Esophagus muscularis mucosa (tissue), 4 donors: ENCODE data around the gene CCL24.
"Not testable (repeated sequence)": the region's sequence is repeated elsewhere in the genome, so short reads cannot be mapped to it uniquely, and the experiment has no call there.

Experiments used
- EP300 ChIP-seq: sonication (generic); formaldehyde crosslinking; IDR thresholded peaks from one replicate; pipeline ENCODE4 v1.6.1; 2017; ENCODE audit warnings: antibody characterized with exemption
- POLR2A ChIP-seq: fragments of 450-650 bp; IDR thresholded peaks from one replicate; pipeline ENCODE4 v1.6.1; 2017; ENCODE audit warnings: antibody characterized with exemption, moderate library complexity, mild to moderate bottlenecking, low read depth
- POLR2AphosphoS5 ChIP-seq, 2 donors: sonication (generic); formaldehyde crosslinking; IDR thresholded peaks; one replicate each; pipeline ENCODE4 v1.6.1; 2017; ENCODE audit warnings: antibody characterized with exemption in 2 of 2
- TF ChIP-seq, protein P1 (sequence below), 3 experiments: fragments of 200-600 bp in 2 of 3; fragments of 450-650 bp in 1 of 3; sonication (generic) in 2 of 3; IDR thresholded peaks; one replicate each; pipeline ENCODE4 v1.5.1; 2017 to 2019; ENCODE audit warnings: antibody characterized with exemption in 3 of 3, mild to moderate bottlenecking in 2 of 3, moderate library complexity in 1 of 3

- TF ChIP-seq, protein P1, sequence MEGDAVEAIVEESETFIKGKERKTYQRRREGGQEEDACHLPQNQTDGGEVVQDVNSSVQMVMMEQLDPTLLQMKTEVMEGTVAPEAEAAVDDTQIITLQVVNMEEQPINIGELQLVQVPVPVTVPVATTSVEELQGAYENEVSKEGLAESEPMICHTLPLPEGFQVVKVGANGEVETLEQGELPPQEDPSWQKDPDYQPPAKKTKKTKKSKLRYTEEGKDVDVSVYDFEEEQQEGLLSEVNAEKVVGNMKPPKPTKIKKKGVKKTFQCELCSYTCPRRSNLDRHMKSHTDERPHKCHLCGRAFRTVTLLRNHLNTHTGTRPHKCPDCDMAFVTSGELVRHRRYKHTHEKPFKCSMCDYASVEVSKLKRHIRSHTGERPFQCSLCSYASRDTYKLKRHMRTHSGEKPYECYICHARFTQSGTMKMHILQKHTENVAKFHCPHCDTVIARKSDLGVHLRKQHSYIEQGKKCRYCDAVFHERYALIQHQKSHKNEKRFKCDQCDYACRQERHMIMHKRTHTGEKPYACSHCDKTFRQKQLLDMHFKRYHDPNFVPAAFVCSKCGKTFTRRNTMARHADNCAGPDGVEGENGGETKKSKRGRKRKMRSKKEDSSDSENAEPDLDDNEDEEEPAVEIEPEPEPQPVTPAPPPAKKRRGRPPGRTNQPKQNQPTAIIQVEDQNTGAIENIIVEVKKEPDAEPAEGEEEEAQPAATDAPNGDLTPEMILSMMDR (IDR thresholded peaks at IDR 0.05) = not testable (repeated sequence)
- not testable (repeated sequence) for TF ChIP-seq EP300; POLR2A; POLR2AphosphoS5 (IDR thresholded peaks at IDR 0.05)
Measured at GRCh38 chr7:75773958-75774357, 39.6 kb downstream of the CCL24 start.
